Lung (tissue), 12 donors: ENCODE results near the gene SYT14. TPM values are rescaled to one million over a fixed set of nuclear protein-coding genes. Genes with fewer than 3 reads are reported as not detected.

Experiments used
- ATAC-seq: fragments of 200-7000 bp; cut with Tn5 transposase; one replicate; pipeline ENCODE4 v1.9.1; 2020; ENCODE audit warnings: moderate number of reproducible peaks; ENCODE audit not compliant: insufficient read depth, low FRiP score
- DNase-seq, 3 donors: peaks; one replicate each; pipeline ENCODE4 v3.0.0-alpha.2; 2013 to 2017
- H3K27ac ChIP-seq, 2 donors: one replicate each; pipeline ENCODE4 v1.5.1; 2013; ENCODE audit warnings: mild to moderate bottlenecking in 2 of 2, moderate library complexity in 2 of 2, control low read depth in 1 of 2, inconsistent platforms in 1 of 2, low read depth in 1 of 2, low read length in 1 of 2
- H3K27me3 ChIP-seq, 3 donors: one replicate each; pipeline ENCODE4 v1.5.1; 2013; ENCODE audit warnings: low read length in 2 of 3; ENCODE audit not compliant: control insufficient read depth in 3 of 3, insufficient read depth in 3 of 3
- H3K36me3 ChIP-seq, 4 donors: one replicate each; pipeline ENCODE4 v1.5.1; 2013; ENCODE audit warnings: low read length in 4 of 4, mild to moderate bottlenecking in 1 of 4, moderate library complexity in 1 of 4; ENCODE audit not compliant: control insufficient read depth in 4 of 4, insufficient read depth in 4 of 4
- H3K4me1 ChIP-seq, 5 donors: one replicate each; pipeline ENCODE4 v1.5.1; 2013; ENCODE audit warnings: low read length in 5 of 5, mild to moderate bottlenecking in 2 of 5, moderate library complexity in 1 of 5; ENCODE audit not compliant: control insufficient read depth in 5 of 5, insufficient read depth in 5 of 5
- H3K4me3 ChIP-seq: one replicate; pipeline ENCODE4 v1.5.1; 2013; ENCODE audit warnings: mild to moderate bottlenecking, control low read depth, moderate library complexity
- H3K9ac ChIP-seq, 2 donors: one replicate each; pipeline ENCODE4 v1.5.1; 2013; ENCODE audit warnings: low read length in 2 of 2, control low read depth in 1 of 2; ENCODE audit not compliant: insufficient read depth in 1 of 2
- H3K9me3 ChIP-seq, 4 donors: one replicate each; pipeline ENCODE4 v1.5.1; 2013; ENCODE audit warnings: low read length in 3 of 4, mild to moderate bottlenecking in 1 of 4, moderate library complexity in 1 of 4; ENCODE audit not compliant: control insufficient read depth in 4 of 4, insufficient read depth in 3 of 4
- WGBS, 2 donors: extraction: QIAGEN DNeasy Blood & Tissue Kit; methylation state at CpG; one replicate each; pipeline ENCODE4 v1.1.7; 2013; 5-methylcytosine and 5-hydroxymethylcytosine counted together
- polyA plus RNA-seq, 2 donors: library from polyadenylated mRNA; stranded (reverse); fragments of 200-250 nt; gene quantifications; one replicate each; pipeline ENCODE4 v1.2.1, GENCODE V29; 2013
- total RNA-seq, 2 donors: library from RNA; depleted of rRNA in 1 of 2; stranded (reverse); fragments of >200 nt in 1 of 2; gene quantifications; one replicate each; pipeline ENCODE4 v1.2.1, GENCODE V29; 2014 to 2021
- TF ChIP-seq, protein P1 (sequence below): IDR thresholded peaks from 2 replicates; pipeline ENCODE4 v1.5.1; 2012; ENCODE audit warnings: mild to moderate bottlenecking; ENCODE audit errors: control extremely low read depth, extremely low read depth
- donor health status: control.
- donor health status: control.
- donor health status: Bipolar disorder and iron deficiency.
- donor health status: healthy.
- donor health status: DM: yes; HTN: yes; CAD: no.

SYT14 gene
- total and polyA plus RNA-seq, 4 donors: under 0.01 to 0.23 TPM; not detected in 2

DNA sequence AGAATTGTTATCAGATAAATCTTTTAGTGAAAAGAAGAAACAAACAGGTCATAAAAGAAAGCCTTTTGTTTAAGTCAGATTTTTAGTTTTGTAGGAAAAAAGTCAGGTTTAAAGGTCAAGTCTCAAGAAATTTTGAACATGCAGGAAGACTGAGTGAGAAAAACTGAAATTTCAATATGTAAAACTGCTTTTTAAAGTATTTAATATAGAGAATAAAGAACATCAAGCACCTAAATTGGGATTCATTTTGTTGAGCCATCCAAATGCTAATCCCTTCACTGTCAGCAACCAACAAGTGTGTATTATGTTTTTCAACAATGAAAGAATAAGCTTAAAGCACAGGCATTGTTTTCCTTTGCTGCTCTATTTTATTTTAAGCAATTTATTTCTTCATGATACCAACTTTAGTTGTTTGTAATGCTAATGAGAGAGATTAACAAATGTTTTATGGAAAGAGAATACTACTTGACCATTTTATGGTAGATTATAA lies 179.7 kb downstream of the SYT14 start:
- TF ChIP-seq, protein P1, sequence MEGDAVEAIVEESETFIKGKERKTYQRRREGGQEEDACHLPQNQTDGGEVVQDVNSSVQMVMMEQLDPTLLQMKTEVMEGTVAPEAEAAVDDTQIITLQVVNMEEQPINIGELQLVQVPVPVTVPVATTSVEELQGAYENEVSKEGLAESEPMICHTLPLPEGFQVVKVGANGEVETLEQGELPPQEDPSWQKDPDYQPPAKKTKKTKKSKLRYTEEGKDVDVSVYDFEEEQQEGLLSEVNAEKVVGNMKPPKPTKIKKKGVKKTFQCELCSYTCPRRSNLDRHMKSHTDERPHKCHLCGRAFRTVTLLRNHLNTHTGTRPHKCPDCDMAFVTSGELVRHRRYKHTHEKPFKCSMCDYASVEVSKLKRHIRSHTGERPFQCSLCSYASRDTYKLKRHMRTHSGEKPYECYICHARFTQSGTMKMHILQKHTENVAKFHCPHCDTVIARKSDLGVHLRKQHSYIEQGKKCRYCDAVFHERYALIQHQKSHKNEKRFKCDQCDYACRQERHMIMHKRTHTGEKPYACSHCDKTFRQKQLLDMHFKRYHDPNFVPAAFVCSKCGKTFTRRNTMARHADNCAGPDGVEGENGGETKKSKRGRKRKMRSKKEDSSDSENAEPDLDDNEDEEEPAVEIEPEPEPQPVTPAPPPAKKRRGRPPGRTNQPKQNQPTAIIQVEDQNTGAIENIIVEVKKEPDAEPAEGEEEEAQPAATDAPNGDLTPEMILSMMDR: no peak
- ATAC-seq (no peak), DNase-seq (no peak)
- no peak overlapping the region for H3K27ac ChIP-seq
- no peaks in the 10 kb centered on the region for H3K4me1 ChIP-seq
- H3K36me3 ChIP-seq: no peaks in the 10 kb centered on the region
- no peak overlapping the region for H3K9ac ChIP-seq
- H3K9me3 ChIP-seq: peaks cover 0 to 4% (median 0%) of the 10 kb centered on the region in 4 donors
- no peak overlapping the region for H3K4me3 ChIP-seq
- no peaks in the 10 kb centered on the region for H3K27me3 ChIP-seq

DNA sequence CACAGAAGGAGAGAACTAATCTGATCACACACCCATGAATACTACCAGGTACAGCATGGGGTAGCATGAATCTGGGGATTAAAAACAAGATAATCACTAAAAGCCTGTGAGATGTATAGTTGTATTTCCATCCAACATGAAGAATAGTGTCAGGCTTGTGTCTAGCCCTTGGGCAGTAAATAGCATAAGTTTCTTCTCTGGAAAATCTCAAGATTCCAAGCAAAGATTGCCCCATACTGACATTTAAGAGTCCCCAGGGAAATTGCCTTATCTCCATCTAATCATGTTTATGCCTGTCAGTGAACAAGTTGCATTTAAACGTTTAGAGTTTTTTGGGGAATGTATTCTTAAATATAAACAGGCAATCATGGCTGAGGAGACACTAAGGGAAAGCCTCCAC lies 185.4 kb downstream of the SYT14 start:
- no peak for DNase-seq
- no peak for ATAC-seq
- H3K4me1 ChIP-seq: no peaks in the 10 kb centered on the region
- no peak overlapping the region for H3K9ac ChIP-seq
- no peak overlapping the region for H3K4me3 ChIP-seq
- H3K27ac ChIP-seq: no peak overlapping the region
- no peaks in the 10 kb centered on the region for H3K27me3 ChIP-seq
- no peaks in the 10 kb centered on the region for H3K9me3 ChIP-seq
- H3K36me3 ChIP-seq: no peaks in the 10 kb centered on the region
- TF ChIP-seq, protein P1: no peak
- WGBS, 2 donors: 17 to 50% methylated on average over 1 of the region's 1 CpG

DNA sequence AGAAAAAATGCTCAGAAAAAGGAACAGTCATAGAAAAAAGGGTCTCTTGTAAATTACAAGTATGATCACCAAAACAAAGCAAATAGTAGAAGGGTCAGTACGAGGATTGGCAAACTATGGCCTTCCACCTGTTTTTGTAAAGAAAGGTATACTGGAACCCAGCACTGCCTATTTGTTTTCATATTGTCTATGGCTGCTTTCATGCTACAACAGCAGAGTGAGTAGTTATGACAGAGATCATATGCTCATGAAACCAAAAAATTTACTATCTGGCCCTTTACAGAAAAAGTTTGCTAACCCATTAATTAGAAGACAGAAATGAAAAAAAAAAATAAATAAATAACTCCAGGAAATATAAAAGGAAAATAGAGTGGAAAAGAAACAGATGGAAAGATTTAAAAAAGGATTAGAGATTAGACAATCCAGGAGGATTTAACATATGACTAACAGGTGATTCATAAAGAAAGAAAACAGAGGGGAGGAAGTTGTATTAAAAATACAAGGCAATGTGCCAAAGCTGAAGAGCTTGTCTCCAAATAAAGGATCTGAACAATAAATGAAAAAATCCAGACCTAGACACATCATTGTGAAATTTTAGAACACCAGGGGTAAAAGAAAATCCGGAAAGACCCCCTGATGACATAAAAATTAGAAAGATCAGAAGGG lies 186.0 kb downstream of the SYT14 start:
- WGBS, 2 donors: 79 to 83% methylated on average over 2 of the region's 2 CpGs
- Histone ChIP-seq H3K27ac (no peak overlapping the region), H3K9me3 (no peaks in the 10 kb centered on the region), H3K4me3 (no peak overlapping the region), H3K9ac (no peak overlapping the region), H3K4me1 (no peaks in the 10 kb centered on the region), H3K27me3 (no peaks in the 10 kb centered on the region), H3K36me3 (no peaks in the 10 kb centered on the region)
- DNase-seq (no peak), ATAC-seq (no peak)
- TF ChIP-seq, protein P1: no peak

DNA sequence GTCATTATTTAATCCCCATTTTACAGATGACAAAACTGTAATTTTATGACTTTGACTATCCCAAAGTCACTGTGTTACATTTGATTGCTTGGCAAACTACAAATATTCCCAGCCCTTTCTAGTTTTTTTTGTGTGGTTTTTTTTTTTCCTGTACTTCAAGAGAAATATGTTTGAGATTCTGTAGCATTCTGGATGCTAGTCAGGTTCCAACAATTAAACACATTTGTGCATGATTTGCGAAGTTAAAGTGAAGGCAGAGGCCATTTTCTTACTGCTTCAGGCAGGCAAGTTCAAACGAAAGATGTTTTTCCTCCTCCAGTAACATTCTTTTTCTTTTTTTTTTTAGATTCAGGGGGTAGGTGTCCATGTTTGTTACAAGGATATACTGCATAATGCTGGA lies 186.7 kb downstream of the SYT14 start:
- H3K4me3 ChIP-seq: no peak overlapping the region
- no peak overlapping the region for H3K9ac ChIP-seq
- H3K4me1 ChIP-seq: no peaks in the 10 kb centered on the region
- no peaks in the 10 kb centered on the region for H3K27me3 ChIP-seq
- TF ChIP-seq, protein P1: no peak
- WGBS, 2 donors: 73 to 85% methylated on average over 2 of the region's 2 CpGs
- no peaks in the 10 kb centered on the region for H3K36me3 ChIP-seq
- DNase-seq: no peak
- H3K9me3 ChIP-seq: no peaks in the 10 kb centered on the region
- no peak overlapping the region for H3K27ac ChIP-seq
- ATAC-seq: no peak
